HG02870 (cell line): Measurements from ENCODE around the gene SPOCK1.

Source experiments
- ATAC-seq: cut with Tn5 transposase; IDR thresholded peaks from one replicate; pipeline ENCODE4 v1.9.1; 2021; ENCODE audit warnings: mild to moderate bottlenecking, moderate library complexity; ENCODE audit not compliant: unreplicated experiment

SPOCK1 gene

GRCh38 chr5:137129886-137130680 lies 369.0 kb downstream of the SPOCK1 start:
- ATAC-seq: no peak

GRCh38 chr5:137128012-137128411 lies 371.1 kb downstream of the SPOCK1 start:
- ATAC-seq: no peak

DNA sequence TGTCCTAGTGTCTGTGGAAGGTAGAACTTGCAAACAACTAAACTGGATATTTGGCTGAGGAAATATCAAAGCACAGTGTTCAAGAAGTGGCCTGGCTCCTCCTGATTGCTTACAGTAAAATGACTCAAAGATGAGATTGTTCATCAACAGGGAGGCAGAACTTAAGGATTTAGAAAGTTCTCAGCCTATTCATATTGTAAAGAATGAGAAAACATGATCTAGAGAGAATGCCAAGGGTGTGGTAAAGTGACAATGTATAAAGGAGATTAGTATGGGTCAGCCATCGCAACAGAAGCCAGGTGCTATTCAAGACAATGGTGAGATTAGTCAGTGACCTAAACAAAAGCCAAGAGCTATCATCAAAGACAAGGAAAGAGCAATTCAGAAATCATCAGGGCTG lies 372.3 kb downstream of the SPOCK1 start:
- no peak for ATAC-seq

DNA sequence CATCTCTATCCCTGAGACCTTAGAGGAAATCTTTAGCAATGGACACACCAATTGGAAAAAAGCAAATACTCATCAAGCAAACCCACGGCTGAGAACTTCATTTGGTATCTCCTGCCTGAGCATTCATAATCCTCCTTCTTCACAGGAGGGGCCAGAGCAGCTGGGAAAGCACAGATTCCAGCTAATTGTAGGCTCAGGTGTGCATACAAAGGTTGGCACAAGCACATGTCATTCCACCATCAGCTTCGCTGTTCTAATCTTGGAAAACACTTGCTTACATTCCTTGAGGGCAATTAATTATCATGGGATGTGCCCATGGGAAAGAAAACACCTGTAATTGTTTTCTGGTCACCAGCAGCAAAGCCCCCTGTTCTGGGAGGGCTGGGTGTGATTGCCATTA lies 376.6 kb downstream of the SPOCK1 start:
- ATAC-seq: no peak

- ATAC-seq: no peak
These were observed 377.1 kb downstream of the SPOCK1 start for GRCh38 chr5:137122075-137122474.

GRCh38 chr5:137119321-137119720 lies 379.8 kb downstream of the SPOCK1 start:
- no peak for ATAC-seq

- ATAC-seq: no peak
These were observed 380.5 kb downstream of the SPOCK1 start for GRCh38 chr5:137118629-137119028.

- no peak for ATAC-seq
These were observed 384.0 kb downstream of the SPOCK1 start for GRCh38 chr5:137115152-137115551.

GRCh38 chr5:137114529-137114928 lies 384.6 kb downstream of the SPOCK1 start:
- no peak for ATAC-seq

GRCh38 chr5:137113939-137114338 lies 385.2 kb downstream of the SPOCK1 start:
- ATAC-seq: no peak

DNA sequence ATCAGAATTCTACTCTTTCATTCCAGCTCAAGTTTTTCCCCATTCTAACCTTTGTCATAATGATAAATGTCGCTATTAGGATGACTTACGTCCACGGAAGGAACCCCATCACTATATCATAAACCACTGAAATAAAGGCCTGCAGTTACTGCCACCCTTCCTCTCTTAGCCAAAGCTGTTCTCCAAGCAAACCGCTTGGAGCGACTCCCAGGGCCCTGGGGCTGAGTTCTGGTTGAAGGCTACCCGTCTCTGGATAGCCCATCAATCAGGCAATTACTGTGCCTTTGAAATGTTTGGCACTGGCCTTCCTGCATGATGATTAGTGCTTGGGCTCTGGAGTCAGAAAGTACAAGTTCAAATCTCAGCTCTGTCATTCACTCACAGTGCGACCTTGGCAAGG lies 386.0 kb downstream of the SPOCK1 start:
- ATAC-seq: no peak

DNA sequence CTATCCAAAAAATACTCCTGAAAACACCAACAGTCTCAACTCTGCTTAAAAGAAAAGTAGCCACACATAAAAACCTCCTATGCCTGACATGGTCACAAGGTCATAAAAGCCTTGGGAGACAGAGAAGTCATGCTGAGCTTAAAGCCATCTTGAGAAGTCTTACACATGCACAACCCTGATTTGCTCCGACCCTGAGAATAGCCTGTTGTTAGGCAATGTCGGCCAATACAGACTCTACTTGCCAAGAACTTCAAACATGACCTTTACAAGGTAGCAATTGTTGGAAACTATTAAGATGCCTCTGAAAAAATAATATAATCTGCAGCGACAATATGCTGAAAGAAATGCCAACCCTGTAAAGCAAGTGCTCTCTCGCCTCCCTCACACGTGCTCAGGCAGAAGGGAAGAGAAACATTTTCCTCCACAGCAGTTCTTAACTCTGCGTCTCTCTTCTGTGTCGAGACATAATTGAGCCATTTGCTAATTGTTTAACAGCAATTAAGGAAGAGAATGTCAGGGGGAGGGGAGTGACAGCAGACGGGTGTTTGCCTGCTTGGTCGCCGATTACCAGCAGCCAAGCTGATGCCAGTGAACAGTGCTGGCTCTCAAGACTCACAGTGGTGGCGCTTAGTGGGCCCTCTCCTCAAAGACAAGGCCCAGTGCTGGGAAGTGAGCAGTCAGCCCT lies 393.6 kb downstream of the SPOCK1 start:
- ATAC-seq: no peak

DNA sequence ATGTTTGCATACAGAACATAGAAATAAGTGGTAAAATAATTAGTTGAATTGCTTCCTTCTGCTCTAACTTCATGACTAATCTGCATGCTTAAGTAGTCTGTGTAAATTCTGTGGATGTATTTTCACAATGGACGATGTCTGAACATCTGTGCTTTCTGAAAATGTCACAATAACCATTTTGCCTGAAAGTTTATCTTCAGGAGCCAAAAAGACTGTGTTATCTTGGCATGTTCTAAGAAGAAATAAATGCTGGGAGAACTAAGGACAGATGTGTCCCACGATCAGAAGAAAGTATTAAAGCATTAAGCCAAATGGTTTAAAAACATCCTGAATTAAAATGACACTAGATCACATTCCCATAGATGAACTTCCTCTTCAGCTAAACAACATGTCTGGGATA lies 397.6 kb downstream of the SPOCK1 start:
- no peak for ATAC-seq

DNA sequence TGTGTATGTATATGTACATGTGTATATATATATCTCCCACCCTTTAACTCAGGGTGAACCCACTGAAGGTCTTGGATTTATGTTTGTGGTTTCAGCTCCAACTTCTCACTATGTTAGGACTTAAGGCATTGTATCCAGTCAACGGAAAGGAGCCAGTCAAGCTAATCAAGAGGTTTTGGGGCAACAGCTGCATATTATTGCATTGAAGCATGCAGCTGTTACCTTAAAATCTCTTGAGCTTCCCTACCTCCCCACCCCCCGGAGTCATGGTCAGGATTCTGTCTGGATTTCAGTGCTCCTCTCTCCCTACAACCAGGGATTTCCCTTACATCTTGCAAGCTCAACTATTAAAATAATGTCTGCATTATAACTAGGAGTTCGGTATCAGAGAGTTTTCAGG lies 399.5 kb downstream of the SPOCK1 start:
- no peak for ATAC-seq

DNA sequence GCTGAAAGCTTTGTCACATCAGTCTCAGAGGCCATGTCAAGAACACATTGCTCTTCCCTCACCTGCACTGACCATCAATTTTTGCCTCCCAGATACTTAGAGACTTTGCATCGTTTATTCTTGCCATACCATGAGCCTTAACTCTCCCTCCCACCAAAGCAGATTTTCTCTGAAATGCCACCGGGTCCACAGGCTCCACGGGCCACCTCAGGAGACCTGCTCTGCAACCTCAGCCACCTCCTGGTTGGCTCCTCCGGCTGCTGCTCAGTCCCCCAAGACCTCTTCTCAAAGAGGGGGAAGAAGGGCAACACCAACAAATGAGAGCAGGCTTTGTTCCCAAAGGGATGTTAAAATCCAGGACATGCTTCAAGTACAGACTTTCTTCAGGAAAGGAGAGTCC lies 400.5 kb downstream of the SPOCK1 start:
- ATAC-seq: no peak

GRCh38 chr5:137098238-137098637 lies 400.9 kb downstream of the SPOCK1 start:
- ATAC-seq: no peak

- no peak for ATAC-seq
These were observed 401.9 kb downstream of the SPOCK1 start for GRCh38 chr5:137097203-137097602.

- no peak for ATAC-seq
These were observed 402.7 kb downstream of the SPOCK1 start for GRCh38 chr5:137096149-137097103.

GRCh38 chr5:137095597-137095996 lies 403.5 kb downstream of the SPOCK1 start:
- ATAC-seq: no peak

DNA sequence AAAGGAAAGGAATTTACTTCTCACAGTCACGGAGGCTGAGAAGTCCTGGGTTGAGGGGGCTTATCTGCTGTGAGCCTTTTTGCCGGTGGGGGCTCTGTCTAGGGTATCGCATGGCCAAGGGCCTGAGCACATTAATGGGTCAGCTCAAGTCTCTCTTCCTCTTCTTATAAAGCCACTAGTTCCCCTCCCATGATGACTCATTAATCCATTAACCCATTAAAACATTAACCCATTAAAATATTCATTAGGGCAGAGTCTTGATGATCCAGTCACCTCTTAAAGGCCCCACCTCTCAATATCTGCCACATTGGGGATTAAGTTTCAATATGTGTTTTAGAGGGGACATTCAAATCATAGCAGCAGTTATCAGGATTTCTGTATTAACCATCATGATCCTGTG lies 406.3 kb downstream of the SPOCK1 start:
- ATAC-seq: no peak

DNA sequence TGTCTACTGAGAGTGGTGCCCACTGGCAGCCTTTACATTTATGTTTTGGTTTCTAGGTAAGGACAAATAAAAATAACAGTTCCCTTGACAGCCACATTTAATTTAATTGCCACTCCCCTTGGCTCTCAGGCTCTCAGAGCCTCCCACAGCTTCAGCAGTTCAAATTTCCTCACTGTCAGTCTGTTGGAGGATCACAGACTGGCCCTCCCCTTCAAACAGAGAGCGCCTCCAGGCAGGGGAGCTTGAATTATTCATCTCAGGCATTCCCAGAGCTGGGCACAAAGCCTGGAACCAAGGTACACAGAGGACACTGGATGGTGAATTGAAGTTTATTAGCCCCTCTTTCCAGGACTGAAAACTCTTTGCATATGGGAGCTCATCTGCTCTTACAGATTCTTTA lies 407.7 kb downstream of the SPOCK1 start:
- no peak for ATAC-seq
